H9 (cell line): ENCODE data around the gene GABRB1. TPM values are rescaled to one million over a fixed set of nuclear protein-coding genes. Genes with fewer than 3 reads are reported as not detected.

Experiments
- DNase-seq: peaks from one replicate; pipeline ENCODE4 v3.0.0-alpha.2; 2017
- H2AFZ ChIP-seq: one replicate; pipeline ENCODE4 v1.6.1; 2013; ENCODE audit warnings: mild to moderate bottlenecking, low read length, control low read depth, moderate library complexity
- H2AK5ac ChIP-seq: 2 replicates; pipeline ENCODE4 v1.6.1; 2013; ENCODE audit warnings: low read length, control low read depth, mixed read lengths; ENCODE audit not compliant: insufficient read length
- H2BK120ac ChIP-seq: one replicate; pipeline ENCODE4 v1.6.1; 2013; ENCODE audit warnings: low read depth, mild to moderate bottlenecking, low read length, control low read depth, inconsistent platforms; ENCODE audit not compliant: poor library complexity, severe bottlenecking
- H2BK12ac ChIP-seq: 2 replicates; pipeline ENCODE4 v1.6.1; 2013; ENCODE audit warnings: low read length, control low read depth, mixed read lengths, low read depth; ENCODE audit not compliant: insufficient read length
- H2BK15ac ChIP-seq: 2 replicates; pipeline ENCODE4 v1.6.1; 2013; ENCODE audit warnings: low read depth, low read length, control low read depth
- H2BK20ac ChIP-seq: one replicate; pipeline ENCODE4 v1.6.1; 2013; ENCODE audit warnings: low read depth, mild to moderate bottlenecking, low read length, control low read depth, inconsistent platforms; ENCODE audit not compliant: poor library complexity, severe bottlenecking
- H2BK5ac ChIP-seq: 2 replicates; pipeline ENCODE4 v1.6.1; 2013; ENCODE audit warnings: low read length, control low read depth, mixed read lengths; ENCODE audit not compliant: insufficient read length
- H3K14ac ChIP-seq: 2 replicates; pipeline ENCODE4 v1.6.1; 2013; ENCODE audit warnings: low read length, control low read depth; ENCODE audit not compliant: insufficient read depth
- H3K18ac ChIP-seq: 2 replicates; pipeline ENCODE4 v1.6.1; 2013; ENCODE audit warnings: low read depth, mild to moderate bottlenecking, mixed read lengths, low read length, control low read depth; ENCODE audit not compliant: insufficient read length
- H3K23ac ChIP-seq: 2 replicates; pipeline ENCODE4 v1.6.1; 2013; ENCODE audit warnings: low read length, control low read depth, mixed read lengths, low read depth; ENCODE audit not compliant: insufficient read length
- H3K23me2 ChIP-seq: 2 replicates; pipeline ENCODE4 v1.6.1; 2013; ENCODE audit warnings: low read depth, mild to moderate bottlenecking, mixed read lengths, low read length, control low read depth; ENCODE audit not compliant: insufficient read length, poor library complexity, severe bottlenecking
- H3K27ac ChIP-seq: 2 replicates; pipeline ENCODE4 v1.5.1; 2013; ENCODE audit warnings: low read length, control low read depth, mixed read lengths, low read depth; ENCODE audit not compliant: insufficient read length
- H3K27me3 ChIP-seq: 2 replicates; pipeline ENCODE4 v1.6.1; 2013; ENCODE audit warnings: low read length, control low read depth, inconsistent platforms; ENCODE audit not compliant: insufficient read depth
- H3K4ac ChIP-seq: 2 replicates; pipeline ENCODE4 v1.6.1; 2013; ENCODE audit warnings: low read depth, mild to moderate bottlenecking, control low read depth, inconsistent platforms, low read length, moderate library complexity
- H3K4me1 ChIP-seq: 2 replicates; pipeline ENCODE4 v1.6.1; 2013; ENCODE audit warnings: low read length, control low read depth, inconsistent platforms; ENCODE audit not compliant: insufficient read depth
- H3K4me2 ChIP-seq: 2 replicates; pipeline ENCODE4 v1.6.1; 2013; ENCODE audit warnings: low read length, control low read depth, mixed read lengths; ENCODE audit not compliant: insufficient read length, insufficient read depth
- H3K56ac ChIP-seq: 2 replicates; pipeline ENCODE4 v1.6.1; 2013; ENCODE audit warnings: low read depth, mild to moderate bottlenecking, mixed read lengths, low read length, control low read depth; ENCODE audit not compliant: insufficient read length
- H3K79me1 ChIP-seq: 2 replicates; pipeline ENCODE4 v1.6.1; 2013; ENCODE audit warnings: low read depth, mild to moderate bottlenecking, moderate library complexity, low read length, control low read depth, inconsistent platforms; ENCODE audit not compliant: insufficient read depth, poor library complexity, severe bottlenecking
- H3K79me2 ChIP-seq: 2 replicates; pipeline ENCODE4 v1.6.1; 2013; ENCODE audit warnings: low read length, control low read depth, inconsistent platforms; ENCODE audit not compliant: insufficient read depth
- H3K9ac ChIP-seq: 2 replicates; pipeline ENCODE4 v1.6.1; 2013; ENCODE audit warnings: low read length, control low read depth, mixed read lengths; ENCODE audit not compliant: insufficient read length; ENCODE audit errors: extremely low read depth
- H3K9me3 ChIP-seq: one replicate; pipeline ENCODE4 v1.6.1; 2013; ENCODE audit warnings: low read depth, low read length, inconsistent platforms; ENCODE audit not compliant: control insufficient read depth
- H3T11ph ChIP-seq: one replicate; pipeline ENCODE4 v1.6.1; 2013; ENCODE audit warnings: mild to moderate bottlenecking, low read length, control low read depth, inconsistent platforms
- H4K20me1 ChIP-seq: one replicate; pipeline ENCODE4 v1.6.1; 2013; ENCODE audit not compliant: control insufficient read depth, insufficient read length, insufficient read depth
- H4K5ac ChIP-seq: 2 replicates; pipeline ENCODE4 v1.6.1; 2013; ENCODE audit warnings: low read depth, mild to moderate bottlenecking, mixed read lengths, low read length, control low read depth; ENCODE audit not compliant: insufficient read length
- H4K8ac ChIP-seq: replicated peaks from 2 replicates; pipeline ENCODE4 v1.6.1; 2013; ENCODE audit warnings: low read length, control low read depth, mixed read lengths, low read depth; ENCODE audit not compliant: insufficient read length
- H4K91ac ChIP-seq: 2 replicates; pipeline ENCODE4 v1.6.1; 2013; ENCODE audit warnings: low read depth, mild to moderate bottlenecking, moderate library complexity, mixed read lengths, low read length, control low read depth; ENCODE audit not compliant: insufficient read length
- H3K27ac Mint-ChIP-seq, 3 experiments: 2 replicates in 2 of 3; 3 replicates in 1 of 3; pipeline ENCODE4 v1.8.0; 2020 to 2021; ENCODE audit warnings: mixed read lengths in 3 of 3, mild to moderate bottlenecking in 1 of 3, moderate library complexity in 1 of 3
- H3K27me3 Mint-ChIP-seq: 2 replicates; pipeline ENCODE4 v1.8.0; 2021; ENCODE audit warnings: low read depth, mild to moderate bottlenecking, moderate library complexity, mixed read lengths
- H3K36me3 Mint-ChIP-seq, 3 experiments: 2 replicates in 2 of 3; 3 replicates in 1 of 3; pipeline ENCODE4 v1.8.0; 2020 to 2021; ENCODE audit warnings: low read depth in 3 of 3, mixed read lengths in 3 of 3; ENCODE audit not compliant: insufficient read depth in 1 of 3
- H3K4me1 Mint-ChIP-seq, 2 experiments: 2 replicates each; pipeline ENCODE4 v1.8.0; 2020; ENCODE audit warnings: mixed read lengths in 2 of 2
- H3K4me3 Mint-ChIP-seq, 2 experiments: 2 replicates in 1 of 2; 3 replicates in 1 of 2; pipeline ENCODE4 v1.8.0; 2020 to 2021; ENCODE audit warnings: mild to moderate bottlenecking in 2 of 2, mixed read lengths in 2 of 2, moderate library complexity in 1 of 2
- H3K9me3 Mint-ChIP-seq, 2 experiments: 2 replicates in 1 of 2; 3 replicates in 1 of 2; pipeline ENCODE4 v1.8.0; 2020; ENCODE audit warnings: mild to moderate bottlenecking in 2 of 2, mixed read lengths in 2 of 2, moderate library complexity in 1 of 2
- WGBS: extraction: QIAGEN DNeasy Blood & Tissue Kit; methylation state at CpG from one replicate; pipeline ENCODE4 v1.1.7; 2013; ENCODE audit warnings: missing lambda C conversion rate, low lambda C conversion rate, mixed read lengths; ENCODE audit not compliant: insufficient read length; ENCODE audit errors: extremely low coverage; 5-methylcytosine and 5-hydroxymethylcytosine counted together
- total RNA-seq: library from RNA; stranded (reverse); gene quantifications from 2 replicates; pipeline ENCODE4 v1.2.1, GENCODE V29; 2021
- TF ChIP-seq, protein P1 (sequence below): fragments of 200-600 bp; sonication (generic); conservative IDR thresholded peaks from 3 replicates; pipeline ENCODE4 v1.8.0; 2021; ENCODE audit warnings: antibody characterized with exemption, mild to moderate bottlenecking

GABRB1 gene
- total RNA-seq, 1 experiment from 2014 or later: 0.39 TPM

DNA sequence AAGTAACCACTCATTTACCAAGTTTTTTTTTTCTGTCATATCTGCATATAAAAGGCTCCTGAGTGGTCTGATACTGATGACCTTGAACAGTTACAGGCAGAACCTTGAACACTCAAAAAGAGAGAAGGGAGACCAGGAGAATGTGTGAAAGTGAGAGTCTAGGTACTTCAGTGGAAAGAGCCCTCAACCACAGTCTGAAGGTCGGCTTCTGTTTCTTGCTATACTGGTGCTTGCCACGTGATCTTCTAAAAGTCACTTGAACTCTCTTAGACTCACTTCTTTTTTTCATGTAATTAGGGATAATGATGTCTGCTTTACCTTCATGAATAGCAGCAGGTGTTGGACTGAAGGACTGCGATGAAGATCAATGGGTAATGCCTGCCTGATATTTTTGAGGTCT is 22.8 kb downstream of the GABRB1 start:
- Histone ChIP-seq H3K18ac (no peak overlapping the region), H3K9ac (no peak overlapping the region), H3K4me2 (no peak overlapping the region), H2AK5ac (no peak overlapping the region), H3K23ac (no peak overlapping the region), H2AFZ (no peak overlapping the region), H2BK12ac (no peak overlapping the region), H3T11ph (no peak overlapping the region), H4K91ac (no peak overlapping the region), H3K4ac (no peak overlapping the region), H2BK20ac (no peak overlapping the region), H2BK15ac (no peak overlapping the region), H4K20me1 (no peaks in the 10 kb centered on the region), H4K8ac (no peak overlapping the region), H2BK5ac (no peak overlapping the region), H3K14ac (no peak overlapping the region), H3K27ac (no peak overlapping the region), H3K79me2 (no peaks in the 10 kb centered on the region), H3K79me1 (no peaks in the 10 kb centered on the region), H3K9me3 (no peaks in the 10 kb centered on the region), H3K56ac (no peak overlapping the region), H4K5ac (no peak overlapping the region), H3K23me2 (no peaks in the 10 kb centered on the region), H3K4me1 (no peaks in the 10 kb centered on the region; the same call in 1 of the 2 replicates), H3K27me3 (no peaks in the 10 kb centered on the region), H2BK120ac (no peak overlapping the region)
- TF ChIP-seq, protein P1, sequence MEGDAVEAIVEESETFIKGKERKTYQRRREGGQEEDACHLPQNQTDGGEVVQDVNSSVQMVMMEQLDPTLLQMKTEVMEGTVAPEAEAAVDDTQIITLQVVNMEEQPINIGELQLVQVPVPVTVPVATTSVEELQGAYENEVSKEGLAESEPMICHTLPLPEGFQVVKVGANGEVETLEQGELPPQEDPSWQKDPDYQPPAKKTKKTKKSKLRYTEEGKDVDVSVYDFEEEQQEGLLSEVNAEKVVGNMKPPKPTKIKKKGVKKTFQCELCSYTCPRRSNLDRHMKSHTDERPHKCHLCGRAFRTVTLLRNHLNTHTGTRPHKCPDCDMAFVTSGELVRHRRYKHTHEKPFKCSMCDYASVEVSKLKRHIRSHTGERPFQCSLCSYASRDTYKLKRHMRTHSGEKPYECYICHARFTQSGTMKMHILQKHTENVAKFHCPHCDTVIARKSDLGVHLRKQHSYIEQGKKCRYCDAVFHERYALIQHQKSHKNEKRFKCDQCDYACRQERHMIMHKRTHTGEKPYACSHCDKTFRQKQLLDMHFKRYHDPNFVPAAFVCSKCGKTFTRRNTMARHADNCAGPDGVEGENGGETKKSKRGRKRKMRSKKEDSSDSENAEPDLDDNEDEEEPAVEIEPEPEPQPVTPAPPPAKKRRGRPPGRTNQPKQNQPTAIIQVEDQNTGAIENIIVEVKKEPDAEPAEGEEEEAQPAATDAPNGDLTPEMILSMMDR: no peak
- no peak for DNase-seq
- H3K27me3 Mint-ChIP-seq: no peaks in the 10 kb centered on the region
- peaks cover 8 to 10% of the 10 kb centered on the region in 2 experiments for H3K4me1 Mint-ChIP-seq
- H3K36me3 Mint-ChIP-seq: no peaks in the 10 kb centered on the region
- no peak overlapping the region for H3K4me3 Mint-ChIP-seq
- H3K9me3 Mint-ChIP-seq: no peaks in the 10 kb centered on the region
- WGBS: no CpG with 5 or more reads among the region's 3 CpGs
- no peak overlapping the region for H3K27ac Mint-ChIP-seq
